Measurements from ENCODE around the gene S100A2.

DNA sequence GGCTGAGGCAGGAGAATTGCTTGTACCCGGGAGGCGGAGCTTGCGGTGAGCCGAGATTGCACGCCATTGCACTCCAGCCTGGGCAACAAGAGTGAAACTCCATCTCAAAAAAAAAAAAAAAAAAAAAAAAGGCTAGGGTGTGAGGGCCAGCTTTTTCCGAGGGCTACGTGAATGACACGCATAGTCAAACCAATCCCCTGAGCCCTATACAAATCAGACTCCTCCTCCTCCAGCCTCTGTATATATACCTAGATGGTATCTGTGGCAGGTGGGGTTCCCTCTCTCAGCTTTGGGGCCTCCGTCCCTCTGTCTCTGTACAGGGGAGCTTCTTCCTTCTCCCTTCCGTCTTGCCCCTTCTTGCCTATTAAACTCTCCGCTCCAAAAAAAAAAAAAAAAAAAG is 40.5 kb upstream of the S100A2 start:
- TF ChIP-seq, protein P1, sequence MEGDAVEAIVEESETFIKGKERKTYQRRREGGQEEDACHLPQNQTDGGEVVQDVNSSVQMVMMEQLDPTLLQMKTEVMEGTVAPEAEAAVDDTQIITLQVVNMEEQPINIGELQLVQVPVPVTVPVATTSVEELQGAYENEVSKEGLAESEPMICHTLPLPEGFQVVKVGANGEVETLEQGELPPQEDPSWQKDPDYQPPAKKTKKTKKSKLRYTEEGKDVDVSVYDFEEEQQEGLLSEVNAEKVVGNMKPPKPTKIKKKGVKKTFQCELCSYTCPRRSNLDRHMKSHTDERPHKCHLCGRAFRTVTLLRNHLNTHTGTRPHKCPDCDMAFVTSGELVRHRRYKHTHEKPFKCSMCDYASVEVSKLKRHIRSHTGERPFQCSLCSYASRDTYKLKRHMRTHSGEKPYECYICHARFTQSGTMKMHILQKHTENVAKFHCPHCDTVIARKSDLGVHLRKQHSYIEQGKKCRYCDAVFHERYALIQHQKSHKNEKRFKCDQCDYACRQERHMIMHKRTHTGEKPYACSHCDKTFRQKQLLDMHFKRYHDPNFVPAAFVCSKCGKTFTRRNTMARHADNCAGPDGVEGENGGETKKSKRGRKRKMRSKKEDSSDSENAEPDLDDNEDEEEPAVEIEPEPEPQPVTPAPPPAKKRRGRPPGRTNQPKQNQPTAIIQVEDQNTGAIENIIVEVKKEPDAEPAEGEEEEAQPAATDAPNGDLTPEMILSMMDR (IDR thresholded peaks at IDR 0.05) = no peak
- TF ChIP-seq EZH2 (IDR thresholded peaks at IDR 0.05; ENCODE audit: borderline replicate concordance, insufficient read depth, low read depth, low read length, poor library complexity, severe bottlenecking) = no peak
